Mononuclear cell (primary cell): ENCODE measurements around the gene SLC26A8. TPM values are rescaled to one million over a fixed set of nuclear protein-coding genes. Genes with fewer than 3 reads are reported as not detected.
"Not testable (repeated sequence)": the region's sequence is repeated elsewhere in the genome, so short reads cannot be mapped to it uniquely, and the experiment has no call there.

Experiments used
- H3K27me3 ChIP-seq: 2 replicates; pipeline ENCODE4 v1.6.0; 2011; ENCODE audit warnings: low read length, control low read depth; ENCODE audit not compliant: insufficient read depth
- H3K4me1 ChIP-seq: 2 replicates; pipeline ENCODE4 v1.5.1; 2011; ENCODE audit warnings: mild to moderate bottlenecking, low read length, control low read depth; ENCODE audit not compliant: insufficient read depth
- H3K4me3 ChIP-seq: 2 replicates; pipeline ENCODE4 v1.5.1; 2011; ENCODE audit warnings: mild to moderate bottlenecking, low read length, moderate library complexity
- H3K9me3 ChIP-seq: 2 replicates; pipeline ENCODE4 v1.5.1; 2011; ENCODE audit warnings: low read depth, mild to moderate bottlenecking, control low read depth, low read length
- total RNA-seq: library from RNA; depleted of rRNA; stranded (reverse); fragments of >200 nt; gene quantifications from one replicate; pipeline ENCODE4 v1.2.3, GENCODE V29; 2012

Gene SLC26A8
- total RNA-seq, 1 donor: 0.10 TPM

DNA sequence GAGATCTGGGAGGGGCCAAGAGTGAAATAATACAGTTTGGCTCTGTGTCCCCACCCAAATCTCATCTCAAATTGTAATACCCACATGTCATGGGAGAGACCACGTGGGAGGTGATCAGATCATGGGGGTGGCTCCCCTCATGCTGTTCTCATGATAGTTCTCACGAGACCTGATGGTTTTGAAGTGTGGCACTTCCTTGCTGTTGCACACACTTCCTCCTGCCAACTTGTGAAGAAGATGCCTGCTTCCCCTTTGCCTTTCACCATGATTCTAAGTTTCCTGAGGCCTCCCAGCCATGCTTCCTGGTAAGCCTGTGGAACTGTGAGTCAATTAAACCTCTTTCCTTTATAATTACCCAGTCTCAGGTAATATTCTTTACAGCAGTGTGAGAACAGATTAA lies 114.9 kb downstream of the SLC26A8 start:
- H3K4me1 ChIP-seq, H3K4me3 ChIP-seq, H3K27me3 ChIP-seq, H3K9me3 ChIP-seq: not testable (repeated sequence)

DNA sequence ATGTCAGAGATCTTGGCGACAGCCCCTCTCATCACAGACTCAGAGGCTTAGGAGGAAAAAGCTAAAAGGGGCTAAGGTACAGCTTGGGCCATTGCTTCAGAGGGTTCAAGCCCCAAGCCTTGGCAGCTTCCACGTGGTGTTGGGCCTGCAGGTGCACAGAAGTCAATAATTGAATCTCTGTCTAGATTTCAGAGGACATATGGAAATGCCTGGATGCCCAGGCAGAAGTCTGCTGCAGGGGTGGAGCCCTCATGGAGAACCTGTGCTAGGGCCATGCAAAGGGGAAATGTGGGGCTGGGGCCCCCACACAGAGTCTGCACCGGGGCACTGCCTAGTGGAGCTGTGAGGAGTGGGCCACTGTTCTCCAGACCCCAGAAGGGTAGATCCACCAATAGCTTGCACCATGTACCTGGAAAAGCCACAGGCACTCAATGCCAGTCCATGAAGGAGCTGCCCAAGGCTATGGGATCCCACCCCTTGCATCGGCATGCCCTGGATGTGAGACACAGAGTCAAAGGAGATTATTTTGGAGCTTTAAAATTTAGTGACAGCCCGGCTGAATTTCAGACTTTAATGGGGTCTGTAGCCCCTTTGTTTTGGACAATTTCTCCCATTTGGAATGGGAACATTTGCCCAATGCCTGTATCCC lies 115.6 kb downstream of the SLC26A8 start:
- H3K27me3 ChIP-seq, H3K4me3 ChIP-seq, H3K9me3 ChIP-seq, H3K4me1 ChIP-seq: not testable (repeated sequence)

DNA sequence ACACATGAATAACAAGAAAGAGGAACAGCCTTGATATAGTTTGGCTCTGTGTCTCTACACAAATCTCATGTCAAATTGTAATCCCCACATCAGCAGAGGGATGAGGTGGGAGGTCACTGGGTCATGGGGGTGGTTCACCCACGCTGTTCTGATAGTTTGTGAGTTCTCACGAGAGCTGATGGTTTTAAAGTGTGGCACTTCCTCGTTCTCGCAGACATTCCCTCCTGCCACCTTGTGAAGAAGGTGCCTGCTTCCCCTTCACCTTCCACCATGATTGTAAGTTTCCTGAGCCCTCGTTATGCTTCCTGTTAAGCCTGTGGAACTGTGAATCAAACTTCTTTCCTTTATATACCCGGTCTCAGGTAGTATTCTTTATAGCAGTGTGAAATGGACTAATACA lies 116.7 kb downstream of the SLC26A8 start:
- Histone ChIP-seq H3K4me1 (no peaks in the 10 kb centered on the region), H3K27me3 (no peaks in the 10 kb centered on the region), H3K4me3 (no peak overlapping the region), H3K9me3 (no peaks in the 10 kb centered on the region)

DNA sequence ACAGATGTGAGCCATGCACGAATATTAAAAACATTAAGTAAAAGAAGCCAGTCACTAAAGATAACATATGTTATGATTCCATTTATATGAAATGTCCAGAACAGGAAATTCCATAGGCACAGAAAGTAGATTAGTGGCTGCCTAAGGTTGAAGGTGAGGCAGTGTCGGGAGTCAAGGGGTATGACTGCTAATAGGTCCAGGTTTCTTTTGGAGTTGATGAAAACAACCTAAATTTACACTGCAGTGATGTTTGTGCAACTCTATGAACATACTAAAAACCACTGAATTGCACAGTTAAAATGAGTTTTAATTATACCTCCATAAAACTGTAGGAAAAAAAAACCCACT lies 118.0 kb downstream of the SLC26A8 start:
- Histone ChIP-seq H3K4me3 (no peak overlapping the region), H3K4me1 (no peaks in the 10 kb centered on the region), H3K27me3 (no peaks in the 10 kb centered on the region), H3K9me3 (no peaks in the 10 kb centered on the region)

DNA sequence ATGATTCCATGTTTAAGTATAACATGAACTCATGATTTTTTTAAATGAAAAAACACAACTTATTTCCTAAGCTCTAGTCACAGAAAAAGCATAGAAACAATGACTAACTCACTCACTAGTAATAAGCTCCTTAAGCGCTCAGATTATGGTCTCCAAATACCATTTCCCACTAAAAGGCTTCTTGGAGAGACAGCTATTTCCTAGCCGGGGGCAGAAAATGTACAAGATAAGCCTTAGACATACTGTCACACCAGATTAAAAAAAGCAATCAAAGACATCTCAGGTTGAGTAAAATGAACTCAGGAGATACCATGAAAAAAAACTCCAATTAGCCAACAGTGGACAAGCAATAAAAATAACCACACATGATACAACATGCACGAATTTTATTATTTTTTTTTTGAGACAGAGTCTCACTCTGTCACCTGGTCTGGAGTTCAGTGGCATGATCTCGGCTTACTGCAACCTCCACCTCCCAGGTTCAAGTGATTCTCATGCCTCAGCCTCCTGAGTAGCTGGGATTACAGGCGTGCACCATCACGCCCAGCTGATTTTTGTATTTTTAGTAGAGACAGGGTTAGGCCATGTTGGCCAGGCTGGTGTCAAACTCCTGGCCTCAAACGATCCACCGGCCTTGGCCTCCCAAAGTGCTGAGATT lies 118.5 kb downstream of the SLC26A8 start:
- H3K4me1 ChIP-seq: no peaks in the 10 kb centered on the region
- H3K27me3 ChIP-seq: no peaks in the 10 kb centered on the region
- no peak overlapping the region for H3K4me3 ChIP-seq
- no peaks in the 10 kb centered on the region for H3K9me3 ChIP-seq

DNA sequence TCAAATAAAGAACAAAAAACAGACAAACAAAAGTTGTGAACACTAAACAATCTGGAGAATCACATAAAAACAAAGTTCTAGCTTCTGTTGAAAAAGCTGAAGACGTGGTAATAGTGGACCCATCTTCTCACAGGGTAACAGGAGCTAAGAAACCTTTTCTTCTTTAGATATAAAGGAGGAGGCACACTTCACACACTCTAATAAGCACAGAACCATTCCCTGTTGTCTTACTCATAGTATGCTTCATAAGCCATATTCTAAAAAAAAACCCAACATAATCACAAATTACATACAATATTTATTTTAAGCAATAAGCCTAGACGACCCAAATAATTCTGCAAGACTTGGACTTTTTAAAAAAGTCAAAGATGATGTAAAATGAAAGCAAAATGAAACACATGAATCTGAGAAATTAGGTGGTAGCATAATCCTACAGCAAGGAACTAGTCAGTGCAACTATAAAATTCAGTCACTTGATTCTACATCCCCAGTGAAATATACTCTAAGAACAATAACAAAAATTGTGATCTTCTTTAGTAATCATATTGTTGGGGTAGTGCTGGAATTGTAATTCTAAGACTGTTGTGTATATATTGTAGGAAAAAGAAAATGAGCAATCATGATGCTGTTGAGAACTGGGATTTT lies 119.2 kb downstream of the SLC26A8 start:
- H3K9me3 ChIP-seq: no peaks in the 10 kb centered on the region
- H3K27me3 ChIP-seq: no peaks in the 10 kb centered on the region
- no peaks in the 10 kb centered on the region for H3K4me1 ChIP-seq
- H3K4me3 ChIP-seq: no peak overlapping the region

DNA sequence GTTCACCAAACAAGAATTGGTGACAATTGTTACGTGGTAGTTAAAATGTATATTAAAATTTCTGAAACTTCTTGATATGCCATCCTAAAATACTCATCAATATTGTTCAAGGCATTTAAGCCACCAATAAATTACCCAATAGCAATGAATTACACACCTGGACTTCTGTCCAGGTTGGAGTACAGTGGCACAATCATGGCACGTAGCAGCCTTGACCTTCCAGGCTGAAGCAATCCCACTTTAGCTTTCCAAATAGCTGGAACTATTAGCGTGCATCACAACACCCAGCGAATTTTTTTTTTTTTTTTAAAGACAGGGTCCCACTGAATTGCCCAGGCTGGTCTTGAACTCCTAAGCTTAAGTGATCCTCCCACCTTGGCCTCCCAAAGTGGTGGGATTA lies 120.8 kb downstream of the SLC26A8 start:
- no peak overlapping the region for H3K4me3 ChIP-seq
- H3K4me1 ChIP-seq: no peaks in the 10 kb centered on the region
- no peaks in the 10 kb centered on the region for H3K9me3 ChIP-seq
- no peaks in the 10 kb centered on the region for H3K27me3 ChIP-seq

DNA sequence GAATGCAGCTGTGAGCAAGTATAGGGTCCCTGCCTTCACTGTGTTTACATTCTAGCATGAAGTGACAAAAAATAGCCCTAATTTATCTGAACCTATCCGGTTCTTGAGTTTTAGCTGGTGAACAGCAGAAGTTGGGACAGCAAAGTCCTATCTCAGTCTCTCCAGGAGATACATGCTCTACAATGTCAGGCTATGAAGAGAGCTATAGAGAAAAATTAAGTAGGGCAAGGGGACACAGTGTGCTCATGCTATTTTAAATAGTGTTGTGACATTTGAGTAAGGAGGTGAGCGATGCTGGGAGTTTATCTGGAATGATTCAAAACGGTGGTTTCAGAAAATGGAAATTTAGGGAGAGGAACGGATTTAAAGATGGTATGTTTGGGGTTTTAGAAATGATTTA lies 124.0 kb downstream of the SLC26A8 start:
- no peaks in the 10 kb centered on the region for H3K27me3 ChIP-seq
- H3K4me3 ChIP-seq: no peak overlapping the region

DNA sequence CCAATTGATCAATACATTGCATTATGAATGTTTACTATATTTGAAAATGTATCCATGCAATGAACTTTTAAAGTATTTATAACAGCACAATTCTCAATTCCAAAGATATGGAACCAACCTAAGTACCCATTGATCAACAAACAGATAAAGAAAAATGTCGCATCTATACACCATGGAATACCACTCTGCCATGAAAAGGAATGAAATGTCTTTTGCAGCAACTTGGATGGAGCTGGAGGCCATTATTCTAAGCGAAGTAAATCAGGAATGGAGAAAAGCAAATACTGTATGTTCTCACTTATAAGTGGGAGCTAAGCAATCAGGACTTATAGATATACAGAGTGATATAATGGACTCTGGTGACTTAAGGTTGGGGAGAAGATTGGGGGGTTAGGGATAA lies 126.4 kb downstream of the SLC26A8 start:
- no peaks in the 10 kb centered on the region for H3K9me3 ChIP-seq
- no peaks in the 10 kb centered on the region for H3K27me3 ChIP-seq

More for the DNA sequence above, 124.0 kb downstream of the SLC26A8 start:
- H3K9me3 ChIP-seq: no peaks in the 10 kb centered on the region
- no peaks in the 10 kb centered on the region for H3K4me1 ChIP-seq

DNA sequence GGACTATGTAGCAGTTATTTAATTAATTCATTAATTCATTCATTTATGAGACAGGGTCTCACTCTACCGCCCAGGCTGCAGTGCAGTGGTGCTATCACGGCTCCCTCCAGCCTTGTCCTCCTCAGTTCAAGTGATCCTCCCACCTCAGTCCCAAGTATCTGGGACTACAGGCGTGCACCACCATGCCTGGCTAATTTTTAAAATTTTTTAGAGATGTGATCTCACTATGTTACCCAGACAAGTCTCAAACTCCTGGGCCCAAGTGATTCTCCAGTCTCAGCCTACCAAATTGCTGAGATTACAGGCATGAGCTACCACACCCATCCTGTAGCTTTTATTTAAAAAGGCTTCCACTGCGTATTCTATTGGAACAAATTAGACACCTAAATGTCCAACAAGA lies 127.0 kb downstream of the SLC26A8 start:
- no peak overlapping the region for H3K4me3 ChIP-seq
- no peaks in the 10 kb centered on the region for H3K27me3 ChIP-seq
- no peaks in the 10 kb centered on the region for H3K4me1 ChIP-seq
- H3K9me3 ChIP-seq: no peaks in the 10 kb centered on the region

More for the DNA sequence above, 126.4 kb downstream of the SLC26A8 start:
- no peaks in the 10 kb centered on the region for H3K4me1 ChIP-seq
- H3K4me3 ChIP-seq: no peak overlapping the region

DNA sequence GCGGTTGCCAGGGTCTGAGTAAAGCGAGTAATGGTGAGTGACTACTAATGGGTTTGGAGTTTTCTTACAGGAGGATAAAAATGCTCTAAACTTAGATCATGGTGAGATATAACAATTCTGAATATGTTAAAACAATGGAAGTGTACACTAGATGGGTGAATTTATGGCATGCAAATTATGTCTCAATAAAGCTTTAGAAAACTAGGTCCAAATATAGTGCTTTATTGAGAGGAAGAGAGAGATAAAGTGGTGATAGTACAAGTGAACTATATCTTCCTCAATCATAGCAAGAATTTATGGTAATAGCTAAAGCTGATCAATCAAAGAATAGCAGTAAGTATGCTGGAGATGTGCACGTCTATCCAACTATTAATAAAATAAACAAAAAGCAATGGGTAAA lies 127.4 kb downstream of the SLC26A8 start:
- Histone ChIP-seq H3K4me1 (no peaks in the 10 kb centered on the region), H3K9me3 (no peaks in the 10 kb centered on the region), H3K4me3 (no peak overlapping the region), H3K27me3 (no peaks in the 10 kb centered on the region)

DNA sequence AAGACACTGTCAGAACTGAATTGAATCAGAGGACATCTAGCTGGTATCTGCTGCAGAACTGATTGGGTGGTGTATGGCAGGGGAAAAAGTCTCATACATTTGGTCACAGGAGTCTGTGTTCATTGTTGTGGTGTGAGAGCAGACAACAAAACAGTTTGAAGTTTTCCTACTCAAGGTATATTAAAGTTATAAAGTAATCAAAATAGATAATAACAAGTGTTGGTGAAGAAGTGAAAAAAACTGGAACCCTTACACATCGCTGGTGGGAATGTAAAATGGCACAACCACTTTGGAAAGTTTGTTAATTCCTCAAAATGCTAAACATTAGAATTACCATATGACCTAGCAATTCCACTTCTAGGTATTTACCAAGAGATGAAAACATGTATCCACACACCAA lies 128.2 kb downstream of the SLC26A8 start:
- H3K27me3 ChIP-seq: no peaks in the 10 kb centered on the region
- H3K4me3 ChIP-seq: no peak overlapping the region
- no peaks in the 10 kb centered on the region for H3K4me1 ChIP-seq
- no peaks in the 10 kb centered on the region for H3K9me3 ChIP-seq

DNA sequence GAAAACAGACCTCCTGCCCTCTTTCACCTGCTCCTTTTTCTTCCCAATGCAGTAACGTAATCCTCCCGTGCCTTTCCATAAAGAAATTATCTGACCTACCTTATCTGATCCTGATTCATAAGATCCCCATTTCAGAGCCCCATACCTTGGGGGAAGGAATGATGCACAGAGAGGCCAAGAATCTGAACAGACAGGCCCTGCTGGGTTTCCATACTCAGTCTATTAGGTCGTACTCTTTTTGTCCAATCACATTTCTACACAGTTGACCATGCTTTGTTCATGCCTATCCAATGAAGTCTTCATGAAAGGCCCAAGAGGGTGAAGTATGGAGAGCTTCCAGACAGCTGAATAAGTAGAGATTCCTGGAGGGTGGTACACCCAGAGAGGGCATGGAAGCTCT lies 128.9 kb downstream of the SLC26A8 start:
- Histone ChIP-seq H3K9me3 (no peaks in the 10 kb centered on the region), H3K4me3 (no peak overlapping the region), H3K27me3 (no peaks in the 10 kb centered on the region), H3K4me1 (no peaks in the 10 kb centered on the region)

DNA sequence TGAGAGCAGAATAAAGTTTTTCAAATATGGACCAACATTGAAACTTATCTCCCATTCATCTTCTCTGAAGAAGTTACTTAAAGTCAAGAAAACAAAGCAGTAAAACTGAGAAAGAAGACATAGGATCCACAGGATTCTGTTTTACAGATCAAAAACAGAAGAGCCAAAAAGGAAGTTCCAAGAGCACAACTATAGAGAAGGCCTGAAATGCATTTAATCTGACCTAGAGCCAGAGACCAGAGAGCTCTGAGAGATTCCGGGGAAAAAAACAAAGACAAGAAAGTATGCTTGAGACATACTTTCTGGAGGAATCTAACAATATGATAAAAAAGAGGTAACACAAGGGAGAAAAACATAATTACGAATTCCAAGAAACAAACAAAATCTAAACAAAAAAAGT lies 129.7 kb downstream of the SLC26A8 start:
- no peaks in the 10 kb centered on the region for H3K27me3 ChIP-seq
- no peaks in the 10 kb centered on the region for H3K4me1 ChIP-seq
- H3K9me3 ChIP-seq: no peaks in the 10 kb centered on the region
- no peak overlapping the region for H3K4me3 ChIP-seq
